Mesenteric fat pad (tissue), 1 donor: ENCODE data around the gene KRTAP19-8. TPM values are rescaled to one million over a fixed set of nuclear protein-coding genes. Genes with fewer than 3 reads are reported as not detected.

Source experiments
- DNase-seq: peaks from one replicate; pipeline ENCODE4 v3.0.0-alpha.2; 2020; ENCODE audit warnings: low spot score
- long read RNA-seq: library from polyadenylated mRNA; unstranded; transcript quantifications from one replicate; pipeline ENCODE4 v2.0.0, GENCODE V29; 2020
- total RNA-seq: library from RNA; stranded (reverse); fragmentation: NEBNext Ultra II Directional; extraction: Animal tissue kit (Norgen Biotek cat#: 25700); gene quantifications from one replicate; pipeline ENCODE4 v1.2.1, GENCODE V29; 2021
- donor health status: DM: yes; HTN: yes; CAD: no.

KRTAP19-8 gene, protein sequence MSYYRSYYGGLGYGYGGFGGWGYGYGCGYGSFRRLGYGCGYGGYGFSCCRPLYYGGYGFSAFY
- total RNA-seq, result not detected
- long read RNA-seq, result 0 reads

DNA sequence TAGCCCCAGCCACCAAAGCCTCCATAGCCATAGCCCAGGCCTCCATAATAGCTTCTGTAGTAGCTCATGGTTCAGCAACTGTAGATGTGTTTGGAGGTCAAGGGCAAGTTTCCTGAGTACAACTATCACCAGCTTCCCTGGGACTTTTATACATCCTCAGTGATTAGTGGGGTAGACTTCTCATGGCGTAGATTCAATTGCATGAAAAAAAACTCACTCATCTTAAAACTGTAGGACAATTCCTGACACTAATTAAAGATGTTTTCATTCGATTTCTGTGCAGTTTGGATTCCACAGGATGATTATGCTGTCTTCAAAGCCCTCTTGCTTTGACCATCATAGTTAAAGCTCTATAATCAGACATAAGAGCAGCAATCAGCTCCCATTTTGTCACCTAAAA lies at the start of gene KRTAP19-8:
KRTAP19-8 (minus strand) TSS at position 101 of the 400 bp plus-strand sequence; CDS start at position 68, 33 bp downstream.
- DNase-seq, result no peak

DNA sequence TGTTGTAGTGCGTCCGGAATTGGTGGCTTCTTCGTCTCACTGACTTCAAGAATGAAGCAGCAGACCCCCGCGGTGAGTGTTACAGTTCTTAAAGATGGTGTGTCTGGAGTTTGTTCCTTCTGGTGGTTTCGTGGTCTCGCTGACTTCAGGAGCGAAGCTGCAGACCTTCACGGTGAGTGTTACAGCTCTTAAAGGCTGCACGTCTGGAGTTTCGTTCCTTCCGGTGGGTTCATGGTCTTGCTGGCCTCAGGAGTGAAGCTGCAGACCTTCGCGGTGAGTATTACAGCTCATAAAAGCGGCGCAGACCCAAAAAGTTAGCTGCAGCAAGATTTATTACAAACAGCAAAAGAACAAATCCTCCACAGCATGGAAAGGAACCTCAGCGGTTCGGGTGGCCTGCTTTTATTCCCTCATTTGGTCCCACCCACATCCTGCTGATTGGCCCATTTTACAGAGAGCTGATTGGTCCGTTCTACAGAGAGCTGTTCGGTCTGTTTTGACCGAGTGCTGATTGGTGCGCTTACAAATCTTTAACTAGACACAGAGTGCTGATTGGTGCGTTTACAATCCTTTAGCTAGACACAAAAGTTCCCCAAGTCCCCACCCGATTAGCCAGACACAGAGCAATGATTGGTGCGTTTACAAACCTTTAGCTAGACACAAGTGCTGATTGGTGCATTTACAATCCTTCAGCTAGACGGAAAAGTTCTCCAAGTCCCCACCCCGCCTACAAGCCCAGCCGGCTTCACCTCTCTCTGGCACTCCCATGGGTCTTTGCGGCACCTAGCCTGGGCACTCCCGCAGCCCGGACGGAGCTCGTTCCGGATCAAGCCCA lies 49.6 kb upstream of the KRTAP19-8 start:
- no peak for DNase-seq

DNA sequence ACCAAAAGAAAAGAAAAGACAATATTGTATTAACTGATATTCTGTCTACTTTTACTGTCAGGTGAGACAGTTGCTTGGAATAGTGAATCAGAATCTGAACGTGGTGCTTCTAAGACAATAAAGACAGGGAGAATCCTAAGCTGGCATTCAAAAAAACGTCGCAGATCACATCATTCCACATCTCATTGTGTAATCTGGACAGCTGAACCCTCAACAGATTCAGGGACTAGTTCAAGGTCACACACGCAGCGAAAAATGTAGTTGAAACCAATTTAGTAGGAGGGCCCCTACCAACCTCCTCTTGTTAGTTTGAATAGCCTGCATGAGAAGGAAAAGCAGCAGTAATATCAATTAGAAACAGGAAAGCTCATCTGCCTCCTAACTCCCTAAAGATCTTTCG lies 46.4 kb upstream of the KRTAP19-8 start:
- DNase-seq, result no peak

DNA sequence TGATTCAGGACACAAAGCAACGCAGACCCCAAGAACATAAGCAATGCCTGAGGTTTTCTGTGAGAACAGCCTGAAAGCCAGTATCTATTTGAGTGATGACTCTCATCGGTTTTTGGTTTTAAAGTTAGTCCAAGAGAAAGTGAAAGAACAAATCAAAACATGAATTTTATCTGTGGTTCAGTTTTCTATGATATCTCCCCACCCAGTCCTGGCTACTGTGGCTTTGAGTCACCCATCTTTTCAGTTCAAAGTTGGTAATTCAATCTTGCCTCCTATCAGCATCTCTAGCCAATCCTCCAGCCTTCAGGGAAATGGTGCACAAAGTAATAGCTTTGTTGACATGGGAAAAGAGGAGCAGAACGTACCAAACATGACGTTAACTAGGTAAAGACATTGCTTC lies 40.5 kb upstream of the KRTAP19-8 start:
- DNase-seq, result no peak

DNA sequence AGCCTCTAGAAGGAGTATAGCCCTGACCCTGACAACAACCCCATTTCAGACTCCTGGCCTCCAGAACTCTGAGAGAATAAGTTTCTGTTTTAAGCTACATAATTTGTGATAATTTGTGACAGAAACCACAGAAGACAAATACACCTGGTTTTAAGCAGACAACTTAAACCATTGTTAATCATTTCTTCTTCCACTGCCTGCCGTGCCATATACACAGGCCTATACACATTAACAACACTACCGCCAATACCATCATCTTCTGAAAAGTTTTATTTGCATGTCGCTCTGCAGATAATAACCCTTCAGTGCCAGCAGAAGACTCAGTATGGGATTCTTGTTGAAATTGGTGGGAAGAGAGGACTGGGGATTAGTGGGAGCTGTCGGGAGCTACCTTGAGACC lies 39.9 kb upstream of the KRTAP19-8 start:
- DNase-seq, result no peak

DNA sequence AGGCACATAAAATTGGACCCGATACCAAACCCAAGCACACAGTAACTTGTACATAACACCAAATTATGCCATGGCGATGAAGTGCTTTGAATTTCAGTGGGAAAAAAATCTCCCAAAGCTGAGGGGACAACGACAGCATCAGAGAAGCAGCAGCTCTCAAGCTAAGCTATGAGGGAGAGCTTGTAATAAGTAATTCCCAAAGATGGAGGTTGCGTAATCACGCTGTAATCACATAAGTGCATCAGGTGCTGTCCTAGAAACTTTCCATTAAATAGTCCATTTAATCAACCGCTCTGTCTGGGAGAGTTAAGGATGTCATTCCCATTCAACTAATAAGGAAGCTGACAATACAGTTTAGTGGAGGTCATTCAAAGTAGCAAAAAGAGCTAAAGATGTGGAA lies 37.6 kb upstream of the KRTAP19-8 start:
- no peak for DNase-seq

DNA sequence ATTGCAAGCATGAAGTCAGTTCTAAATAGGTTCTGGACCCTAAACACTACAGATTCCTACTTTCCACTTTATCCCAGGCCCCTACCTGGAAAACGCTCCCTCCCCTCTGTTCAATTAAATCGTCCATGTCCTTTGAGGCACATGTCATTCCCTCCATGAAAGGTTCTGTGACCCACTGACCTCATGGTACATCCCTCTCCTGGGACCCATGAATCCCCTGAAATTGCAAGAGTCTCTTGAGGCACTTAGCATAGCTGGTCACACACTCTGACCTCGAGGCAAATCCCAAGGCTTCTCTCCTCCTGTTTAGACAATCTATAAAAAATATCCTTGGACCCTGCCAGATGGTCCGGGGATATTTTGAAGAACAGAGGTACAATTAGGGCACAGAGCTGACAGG lies 34.3 kb upstream of the KRTAP19-8 start:
- no peak for DNase-seq

DNA sequence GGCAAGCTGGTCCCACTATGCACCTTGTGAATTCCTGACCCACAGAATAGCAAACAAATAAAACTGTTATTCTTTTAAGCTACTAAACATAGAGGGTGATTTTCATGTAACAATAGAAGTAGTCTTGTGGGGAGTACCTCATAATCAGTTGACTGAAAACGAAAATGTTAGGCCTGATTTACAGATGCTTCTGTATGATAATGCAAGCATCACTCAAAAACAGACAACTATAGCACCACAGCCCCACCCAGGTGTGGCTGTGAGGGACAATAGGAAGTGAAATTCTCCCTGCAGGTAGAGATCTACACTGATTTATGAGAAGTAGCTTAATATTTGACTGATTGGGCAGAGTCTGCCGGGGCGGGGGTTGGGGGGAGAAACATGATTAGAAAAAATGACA lies 26.5 kb upstream of the KRTAP19-8 start:
- no peak for DNase-seq

DNA sequence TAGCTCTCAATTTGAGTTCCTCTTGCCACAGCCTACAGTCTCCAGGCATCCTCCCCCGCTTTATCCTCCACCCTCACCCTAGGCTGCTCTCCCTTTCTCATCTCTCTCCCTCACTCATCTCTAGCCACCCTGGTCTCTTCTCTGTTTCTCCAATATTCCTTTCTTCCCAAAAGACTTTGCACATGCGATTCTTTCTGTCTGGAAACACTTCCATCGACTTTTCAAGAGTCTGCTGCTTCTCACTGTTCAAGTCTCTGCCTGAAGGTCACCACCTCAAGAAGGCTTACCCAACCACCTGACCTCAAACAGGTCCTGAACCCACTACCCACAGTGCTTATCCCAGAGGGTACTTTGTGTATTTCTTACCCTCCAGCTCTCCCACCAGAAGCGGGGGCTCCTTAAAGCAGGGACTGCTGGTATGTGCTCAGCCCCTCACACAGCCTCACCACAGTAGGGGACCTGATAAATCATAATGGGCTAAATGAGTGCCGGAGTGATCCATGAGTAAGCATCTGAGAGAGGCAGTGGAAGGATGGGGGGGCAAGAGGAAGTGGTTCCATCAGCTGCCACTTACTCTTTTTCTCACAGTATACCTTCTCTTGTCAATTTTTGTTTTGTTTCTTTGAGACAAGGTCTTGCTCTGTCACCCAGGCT lies 14.3 kb upstream of the KRTAP19-8 start:
- DNase-seq, result no peak

DNA sequence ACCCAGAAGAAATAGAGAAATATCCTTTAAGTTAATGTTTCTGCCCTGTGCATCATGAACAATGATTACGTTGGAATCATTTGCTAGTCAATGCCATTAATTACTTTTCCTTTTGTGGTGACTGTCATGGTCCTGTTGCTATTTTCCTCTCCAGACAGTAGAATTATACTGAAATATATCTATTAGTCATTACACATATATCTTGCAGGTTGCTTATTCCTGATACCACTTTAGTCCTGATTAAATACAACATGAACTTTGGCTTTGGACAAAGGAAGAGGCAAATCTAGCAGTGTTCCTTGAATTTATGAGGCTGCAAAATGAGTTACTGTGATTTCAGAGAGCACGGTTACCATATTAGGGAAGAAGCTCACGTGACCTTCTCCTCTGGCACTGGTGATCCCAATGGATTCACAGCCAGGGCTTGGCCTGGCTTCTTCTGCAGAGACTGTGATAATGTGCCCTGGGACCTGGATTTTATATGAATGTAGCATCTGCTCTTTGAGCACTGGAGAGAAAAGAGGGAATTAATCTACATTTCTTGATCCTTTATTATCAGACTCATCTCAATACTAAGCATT lies 12.4 kb upstream of the KRTAP19-8 start:
- no peak for DNase-seq

DNA sequence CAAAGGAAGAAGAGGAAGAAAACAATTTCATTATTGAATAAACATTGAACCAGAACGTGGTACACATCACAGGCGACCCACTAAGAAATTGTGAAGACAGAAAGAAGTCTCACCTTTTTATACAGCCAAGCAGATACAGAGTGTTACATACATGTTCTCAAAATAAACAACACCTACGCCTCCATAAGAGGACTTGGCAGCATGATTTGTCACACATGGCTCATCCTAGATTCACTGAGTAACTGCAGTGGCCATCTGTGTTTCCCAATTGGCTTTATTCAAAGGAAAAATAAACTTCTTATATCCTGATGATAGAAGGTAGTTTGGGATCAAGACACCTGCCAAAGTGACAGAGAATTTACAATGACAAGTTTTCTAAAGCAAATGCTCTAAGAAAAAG lies 7.6 kb upstream of the KRTAP19-8 start:
- no peak for DNase-seq

DNA sequence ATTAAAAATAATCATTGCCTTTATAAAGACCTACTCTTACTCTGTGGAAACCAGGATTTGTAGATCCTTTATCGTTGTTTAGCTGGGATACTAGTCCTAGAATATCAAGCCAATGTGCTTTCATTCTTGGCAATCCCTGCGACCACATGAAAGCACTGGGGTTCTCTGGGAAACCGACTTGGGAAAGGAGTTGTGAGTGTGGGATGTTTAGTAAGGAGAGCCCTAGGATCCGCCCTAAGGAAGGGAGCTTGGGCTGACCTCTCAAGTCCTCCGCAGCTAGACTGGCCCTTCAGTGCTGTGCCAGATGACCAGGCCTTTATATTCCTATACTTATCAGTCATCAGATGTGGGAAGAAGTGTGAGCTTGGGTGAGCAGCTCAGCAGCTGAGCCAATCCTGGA lies 5.2 kb upstream of the KRTAP19-8 start:
- DNase-seq, result no peak

DNA sequence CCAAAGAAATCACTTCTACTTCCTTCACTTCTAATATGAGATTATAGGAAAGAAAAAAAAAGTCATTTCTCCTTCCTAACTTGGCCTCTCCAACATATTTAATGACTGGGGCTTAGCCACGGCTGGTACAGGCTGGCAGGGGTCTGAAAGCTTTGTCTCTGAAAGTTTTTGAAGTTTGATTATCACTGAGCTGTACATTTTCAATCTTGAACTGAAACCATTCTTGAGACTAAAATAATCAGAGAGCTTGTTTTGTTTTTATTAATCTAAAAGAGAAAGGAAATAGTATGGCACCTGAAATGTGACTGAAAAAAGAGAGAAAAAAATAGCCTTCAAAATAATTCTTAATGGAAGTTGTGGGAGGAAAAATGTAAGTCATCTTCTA lies 3.8 kb upstream of the KRTAP19-8 start:
- no peak for DNase-seq

DNA sequence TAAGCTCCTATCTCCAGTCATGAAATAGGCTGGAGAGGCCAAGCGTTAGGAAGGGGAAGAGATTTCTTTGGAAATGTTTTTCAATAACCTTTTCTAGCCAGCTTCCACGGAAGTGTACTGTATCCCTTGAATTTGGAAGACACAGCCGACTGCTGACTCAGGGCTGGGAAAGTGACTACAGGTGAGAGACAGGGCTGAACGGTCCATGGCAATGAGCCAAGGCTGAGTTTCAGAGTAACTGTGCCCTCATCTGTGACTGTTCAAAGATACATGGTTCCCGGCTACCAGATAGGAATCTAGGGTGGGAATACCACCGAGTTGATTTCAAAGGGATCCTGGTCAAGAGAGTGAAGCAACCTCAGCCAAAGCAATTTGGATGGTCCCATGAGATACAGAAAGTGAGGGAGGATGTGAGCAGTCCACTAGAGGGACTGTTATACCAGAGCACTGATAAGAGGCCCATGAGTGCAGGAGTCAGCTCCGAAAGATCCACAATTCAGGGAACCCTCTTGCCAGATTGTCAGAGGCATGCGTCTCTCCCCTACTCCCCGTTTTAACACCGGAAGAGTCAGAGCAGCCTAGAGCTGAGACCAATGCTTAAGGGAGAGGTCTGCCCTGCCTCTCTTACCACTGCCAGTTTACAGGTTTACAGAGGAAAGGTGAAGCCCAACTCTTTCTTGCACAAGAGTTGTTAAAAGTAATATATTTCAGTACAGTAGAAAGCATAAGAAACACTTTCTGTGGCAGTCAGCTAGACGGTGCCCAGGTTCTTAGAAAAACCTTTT lies 3.2 kb upstream of the KRTAP19-8 start:
- DNase-seq, result no peak

DNA sequence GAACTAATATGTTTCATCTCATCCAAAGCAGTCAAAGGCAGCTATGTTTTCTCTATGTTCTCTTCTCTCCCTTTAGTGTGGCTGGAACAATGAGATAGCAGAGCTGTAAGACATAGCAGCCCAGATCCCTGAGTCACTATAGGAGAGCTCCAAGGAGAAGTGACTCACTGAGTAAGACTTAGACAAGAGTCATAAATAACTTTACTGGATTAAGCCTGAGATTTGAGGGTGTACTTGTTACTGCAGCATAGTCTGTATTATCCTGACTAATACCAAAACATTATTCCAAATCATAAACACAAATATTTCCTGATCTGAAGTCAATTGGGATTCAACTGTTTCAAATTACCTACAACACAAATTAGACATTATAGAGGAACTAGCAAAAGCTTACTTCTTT lies 3.9 kb downstream of the KRTAP19-8 start:
- DNase-seq, result no peak

DNA sequence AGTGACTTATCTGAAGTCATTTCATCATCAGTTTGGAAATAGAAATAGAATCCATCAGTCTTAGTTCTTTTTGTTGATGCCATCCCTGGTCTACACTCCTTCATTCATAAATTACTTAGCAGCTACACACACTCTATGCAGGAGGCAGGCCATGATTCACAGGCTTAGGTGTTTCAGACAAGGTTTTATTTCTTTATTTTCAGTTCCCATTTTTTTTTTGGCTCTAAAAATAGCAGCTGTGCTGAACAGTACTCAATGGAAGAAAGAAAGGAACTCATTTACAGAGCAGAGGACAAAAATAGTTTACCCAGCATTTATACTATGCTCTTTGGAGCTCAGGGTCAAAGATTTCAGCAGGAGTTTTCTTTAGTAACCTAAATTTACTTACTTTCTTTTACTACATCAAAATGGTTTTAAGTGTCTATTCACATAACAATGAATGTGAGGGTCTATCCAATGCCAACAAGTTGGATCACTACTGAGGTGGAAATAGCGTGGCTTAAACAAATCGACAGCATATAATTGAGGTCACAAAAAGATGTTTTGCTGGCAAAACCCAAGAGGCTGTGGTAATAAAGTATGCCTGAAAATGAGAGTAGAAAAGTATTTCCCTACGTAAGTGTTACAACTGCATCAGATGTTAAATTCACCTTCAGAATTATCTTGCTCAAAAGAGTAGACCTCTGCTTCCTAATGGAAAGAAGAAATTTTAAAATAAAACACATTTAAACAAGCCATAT lies 7.7 kb downstream of the KRTAP19-8 start:
- DNase-seq, result no peak

DNA sequence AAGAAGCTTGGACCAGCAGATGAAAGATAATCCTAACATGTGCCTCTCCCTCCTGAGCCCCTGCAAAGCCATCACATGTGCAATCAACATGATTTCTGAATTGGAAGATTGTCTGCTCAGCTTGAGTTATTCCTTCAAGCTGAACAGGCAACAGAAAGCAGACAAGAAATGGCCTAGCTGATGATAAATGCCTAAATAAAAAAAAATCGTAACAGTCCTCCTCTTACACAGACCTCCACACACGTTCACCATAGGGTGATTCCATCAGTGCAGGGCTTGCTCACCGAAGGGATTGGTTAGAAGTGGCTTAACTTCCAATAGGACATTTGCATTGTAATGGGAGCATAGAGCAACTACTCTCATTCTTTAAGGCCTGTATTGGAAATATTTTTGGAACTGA lies 14.6 kb downstream of the KRTAP19-8 start:
- DNase-seq, result no peak

DNA sequence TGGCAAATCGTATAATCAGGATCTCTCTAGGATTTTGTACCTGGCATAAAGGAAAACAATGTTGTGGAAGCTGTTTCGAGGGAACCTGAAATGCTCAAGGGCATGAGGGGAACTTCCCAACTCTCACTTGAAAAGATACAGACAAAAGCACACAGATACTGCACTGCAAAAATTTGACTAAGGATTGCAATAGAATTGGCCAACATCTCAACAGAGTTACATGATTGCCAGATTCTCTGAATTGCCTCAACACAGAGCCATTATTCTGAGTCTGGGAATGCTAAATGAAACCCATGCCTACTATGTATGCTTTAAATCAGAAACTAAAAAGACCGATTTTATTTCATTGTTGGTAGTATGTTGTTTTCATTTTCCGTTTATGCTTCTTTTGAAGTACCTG lies 16.0 kb downstream of the KRTAP19-8 start:
- no peak for DNase-seq

DNA sequence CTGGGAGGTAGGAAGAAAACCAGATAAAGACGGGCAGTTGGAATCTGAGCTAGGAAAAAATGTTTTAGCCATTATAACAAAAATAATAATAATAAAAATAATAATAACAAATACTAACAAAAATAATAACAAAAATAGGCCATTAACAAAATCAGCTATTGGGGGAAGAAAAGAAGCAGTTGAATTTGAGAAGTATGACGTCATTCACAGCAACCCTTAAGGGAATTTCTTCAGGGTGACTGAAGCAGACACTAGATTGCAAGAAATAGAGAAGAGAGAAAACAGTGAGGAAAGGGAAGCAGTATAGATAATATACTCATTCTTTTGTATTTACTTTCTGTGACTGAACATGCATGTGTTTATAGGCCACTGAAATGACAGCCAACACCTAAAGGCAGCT lies 20.0 kb downstream of the KRTAP19-8 start:
- DNase-seq, result no peak

DNA sequence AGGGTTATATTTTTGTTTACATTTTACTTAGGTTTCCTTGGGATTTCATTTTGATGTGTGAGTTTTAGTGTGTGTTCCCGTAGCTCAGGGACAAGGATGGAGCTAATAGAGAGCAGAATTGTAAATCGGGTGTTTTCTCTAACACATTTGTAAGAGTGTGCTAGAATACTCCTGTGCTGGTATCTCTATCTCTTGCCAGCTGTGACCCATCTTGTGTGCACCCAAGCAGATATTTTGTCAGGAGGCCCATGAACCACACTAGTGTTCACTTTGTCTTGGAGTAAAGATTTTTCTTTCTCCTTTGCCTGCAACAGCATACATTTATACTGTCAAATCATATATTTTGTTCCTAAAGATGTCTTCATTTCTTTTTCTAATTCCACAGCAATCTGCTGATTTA lies 23.4 kb downstream of the KRTAP19-8 start:
- DNase-seq, result no peak
